IMR-90 (cell line): ENCODE data around the gene ENTREP3.

Experiments
- CTCF ChIP-seq: conservative IDR thresholded peaks from 2 replicates; pipeline ENCODE4 v1.5.1; 2012; ENCODE audit warnings: mild to moderate bottlenecking, low read depth, low read length, improper control_type of control experiment
- ELK1 ChIP-seq: fragments of 150-350 bp; IDR thresholded peaks from 2 replicates; pipeline ENCODE4 v1.6.1; 2016; ENCODE audit warnings: low read depth, mild to moderate bottlenecking, low read length, moderate library complexity, borderline replicate concordance
- MAFK ChIP-seq: IDR thresholded peaks from 2 replicates; pipeline ENCODE4 v1.6.1; 2012; ENCODE audit warnings: low read depth, low read length, improper control_type of control experiment
- MAZ ChIP-seq: IDR thresholded peaks from 2 replicates; pipeline ENCODE4 v1.6.1; 2012; ENCODE audit warnings: low read depth, mild to moderate bottlenecking, low read length, improper control_type of control experiment, moderate library complexity, borderline replicate concordance
- MXI1 ChIP-seq: IDR thresholded peaks from 2 replicates; pipeline ENCODE4 v1.6.1; 2012; ENCODE audit warnings: low read depth, mild to moderate bottlenecking, low read length, moderate library complexity, borderline replicate concordance
- POLR2A ChIP-seq: IDR thresholded peaks from 2 replicates; pipeline ENCODE4 v1.6.1; 2012; ENCODE audit warnings: mild to moderate bottlenecking, low read depth, low read length
- RAD21 ChIP-seq: IDR thresholded peaks from 2 replicates; pipeline ENCODE4 v1.6.1; 2012; ENCODE audit warnings: low read length, improper control_type of control experiment
- RCOR1 ChIP-seq: IDR thresholded peaks from 2 replicates; pipeline ENCODE4 v1.6.1; 2012; ENCODE audit warnings: mild to moderate bottlenecking, low read length, improper control_type of control experiment; ENCODE audit not compliant: insufficient replicate concordance
- RFX5 ChIP-seq: IDR thresholded peaks from 2 replicates; pipeline ENCODE4 v1.8.0; 2012; ENCODE audit warnings: low read depth, mild to moderate bottlenecking, low read length, moderate library complexity
- USF2 ChIP-seq: fragments of 150-350 bp; IDR thresholded peaks from 2 replicates; pipeline ENCODE4 v1.6.1; 2017; ENCODE audit warnings: mild to moderate bottlenecking, antibody characterized with exemption, low read length, low read depth

GRCh38 chr1:155209312-155209721 lies 46.0 kb downstream of the ENTREP3 start:
- TF ChIP-seq CTCF (no peak), USF2 (no peak), RAD21 (no peak), POLR2A (no peak), RFX5 (no peak), MAFK (no peak), RCOR1 (no peak), MXI1 (no peak), ELK1 (no peak), MAZ (no peak)
